ENCODE results near the gene INHA.
A peak's percentile ranks its signal among the peaks of the same experiment; 100 is the strongest.

Gene INHA

DNA sequence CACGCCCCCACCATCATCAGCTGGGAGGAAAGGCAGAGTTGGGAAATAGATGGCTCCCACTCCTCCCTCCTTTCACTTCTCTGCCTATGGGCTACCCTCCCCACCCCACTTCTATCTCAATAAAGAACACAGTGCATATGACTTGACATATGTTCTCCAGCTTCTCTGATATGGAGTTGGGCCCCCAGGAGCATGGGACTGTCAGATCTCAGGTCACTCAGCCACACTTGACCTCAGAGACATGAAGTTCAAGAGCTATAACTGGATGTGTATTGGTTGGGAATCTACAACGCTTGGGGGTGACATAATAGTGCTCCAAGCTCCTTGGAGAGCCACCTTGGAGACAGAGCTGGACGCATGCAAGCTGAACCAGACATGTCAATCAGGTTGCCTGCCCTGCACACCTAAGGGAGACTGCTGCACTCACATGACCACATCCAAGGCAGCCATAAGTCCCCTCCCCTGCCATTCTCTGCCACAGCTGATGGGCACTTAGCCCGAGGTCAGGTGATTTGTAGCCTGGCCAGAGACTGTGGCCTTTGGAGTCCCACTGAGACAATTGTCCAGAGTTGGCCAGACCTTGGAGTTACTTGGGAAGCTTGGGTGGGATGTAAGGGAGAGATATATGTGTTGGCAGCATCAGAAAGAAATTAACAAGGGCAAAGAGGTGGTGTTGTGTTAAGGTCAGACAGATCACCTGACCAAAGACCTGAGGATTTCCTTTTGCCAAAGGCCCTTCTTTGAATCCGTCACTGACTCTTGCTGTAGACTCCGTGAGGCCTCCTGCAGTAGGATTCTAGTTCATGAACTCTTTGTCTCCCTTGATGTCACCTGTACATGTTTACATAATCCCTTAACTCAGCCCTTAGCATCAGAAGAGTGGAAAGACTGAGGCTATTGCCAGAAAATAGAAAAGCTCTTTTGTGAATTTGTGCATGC, 3.7 kb downstream of the INHA start:
- no peak overlapping the region for H3K4me3 ChIP-seq (replicated peaks in 1 of 2; ENCODE audit: low read depth in 2 of 2, low read length in 2 of 2)
- TF ChIP-seq, protein P1, sequence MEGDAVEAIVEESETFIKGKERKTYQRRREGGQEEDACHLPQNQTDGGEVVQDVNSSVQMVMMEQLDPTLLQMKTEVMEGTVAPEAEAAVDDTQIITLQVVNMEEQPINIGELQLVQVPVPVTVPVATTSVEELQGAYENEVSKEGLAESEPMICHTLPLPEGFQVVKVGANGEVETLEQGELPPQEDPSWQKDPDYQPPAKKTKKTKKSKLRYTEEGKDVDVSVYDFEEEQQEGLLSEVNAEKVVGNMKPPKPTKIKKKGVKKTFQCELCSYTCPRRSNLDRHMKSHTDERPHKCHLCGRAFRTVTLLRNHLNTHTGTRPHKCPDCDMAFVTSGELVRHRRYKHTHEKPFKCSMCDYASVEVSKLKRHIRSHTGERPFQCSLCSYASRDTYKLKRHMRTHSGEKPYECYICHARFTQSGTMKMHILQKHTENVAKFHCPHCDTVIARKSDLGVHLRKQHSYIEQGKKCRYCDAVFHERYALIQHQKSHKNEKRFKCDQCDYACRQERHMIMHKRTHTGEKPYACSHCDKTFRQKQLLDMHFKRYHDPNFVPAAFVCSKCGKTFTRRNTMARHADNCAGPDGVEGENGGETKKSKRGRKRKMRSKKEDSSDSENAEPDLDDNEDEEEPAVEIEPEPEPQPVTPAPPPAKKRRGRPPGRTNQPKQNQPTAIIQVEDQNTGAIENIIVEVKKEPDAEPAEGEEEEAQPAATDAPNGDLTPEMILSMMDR (IDR thresholded peaks at IDR 0.05; ENCODE audit: low read depth, low read length) = no peak

DNA sequence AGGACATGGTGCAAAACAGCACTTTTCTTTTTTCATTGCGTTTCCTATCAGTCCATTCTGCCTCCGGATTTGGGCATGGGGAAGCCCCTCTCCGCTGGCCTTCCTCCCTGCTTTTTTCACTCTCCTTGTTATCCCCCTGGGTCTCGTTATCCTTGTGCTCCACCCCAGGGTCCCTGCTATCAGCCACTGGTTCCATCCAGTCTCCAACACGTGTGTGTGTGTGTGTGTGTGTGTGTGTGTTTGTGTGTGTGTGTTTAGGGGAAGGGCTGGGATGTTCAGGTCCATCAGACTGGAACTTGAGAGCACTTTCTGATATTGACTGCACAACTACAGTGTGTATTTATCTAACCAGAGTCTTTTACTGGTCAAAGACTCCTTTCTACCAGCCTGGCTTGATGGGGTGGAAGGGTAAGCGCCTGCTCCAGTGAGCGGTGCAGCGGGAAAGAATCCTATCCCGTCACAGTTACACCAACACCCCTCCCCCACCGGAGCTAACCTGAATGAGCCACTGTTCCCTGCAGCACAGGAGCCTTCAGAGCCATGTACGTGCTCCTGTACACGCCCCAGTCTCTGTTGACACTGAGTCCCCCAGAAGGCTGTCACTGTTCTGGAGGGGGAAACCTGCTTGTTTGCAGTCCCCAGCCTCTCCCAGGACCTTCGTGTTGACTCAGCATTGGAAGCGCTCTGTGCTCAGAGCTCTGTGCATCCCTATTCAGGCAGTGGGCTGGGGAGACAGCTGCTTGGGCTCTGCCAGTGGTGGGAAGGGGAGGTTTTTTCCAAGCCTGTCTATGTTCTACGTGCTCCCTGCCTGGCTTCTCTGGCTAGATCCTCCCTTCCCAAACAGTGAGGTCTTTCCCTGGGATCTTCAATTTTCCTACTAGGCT, 4.6 kb downstream of the INHA start:
- no peak overlapping the region for H3K4me3 ChIP-seq (replicated peaks in 1 of 2; ENCODE audit: low read depth in 2 of 2, low read length in 2 of 2)
- TF ChIP-seq, protein P1 (IDR thresholded peaks at IDR 0.05; ENCODE audit: low read depth, low read length) = no peak
- DNase-seq (ENCODE audit: low read depth in 2 of 2) = no peak

More for the DNA sequence above, 3.7 kb downstream of the INHA start:
- DNase-seq (ENCODE audit: low read depth in 2 of 2) = no peak

DNA sequence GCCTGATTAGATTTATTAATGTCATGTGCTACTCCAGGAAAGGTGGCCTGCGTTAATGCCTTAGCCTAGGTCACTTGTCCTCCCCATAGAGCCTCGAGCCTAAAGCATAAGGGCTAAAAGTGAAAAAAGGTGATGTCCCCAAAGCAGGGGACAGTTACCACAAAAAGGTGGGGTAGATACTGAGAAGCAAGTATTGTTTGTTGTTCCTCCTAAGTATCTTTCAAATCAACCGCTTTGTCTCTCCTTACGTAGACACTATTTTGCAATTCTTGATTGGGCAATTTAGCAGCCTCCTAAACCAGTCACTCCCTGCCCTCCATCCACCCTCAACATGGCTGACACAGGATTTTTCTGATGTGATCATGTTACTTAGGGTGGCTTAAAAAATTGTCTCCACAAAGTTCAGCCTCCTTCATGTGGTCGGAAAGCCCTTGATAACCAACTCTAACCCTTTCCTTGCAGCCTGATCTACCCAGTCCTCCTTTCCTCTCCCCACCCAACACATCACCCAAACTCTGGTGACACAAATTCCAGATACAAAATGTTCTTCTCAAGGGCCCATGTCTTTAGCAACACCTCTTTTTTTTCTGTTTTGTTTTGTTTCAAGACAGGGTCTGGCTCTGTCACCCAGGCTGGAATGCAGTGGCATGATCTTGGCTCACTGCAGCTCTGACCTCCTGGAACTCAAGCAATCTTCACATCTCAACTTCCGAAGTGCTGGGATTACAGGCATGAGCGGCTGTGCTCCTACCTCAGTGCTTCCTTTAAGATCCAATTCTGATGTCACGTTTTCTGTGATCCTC, 6.9 kb downstream of the INHA start:
- peak; percentile 56 to 65 for DNase-seq (ENCODE audit: low read depth in 2 of 2)
- no peak overlapping the region for H3K4me3 ChIP-seq (replicated peaks in 1 of 2; ENCODE audit: low read depth in 2 of 2, low read length in 2 of 2)
- TF ChIP-seq, protein P1 (IDR thresholded peaks at IDR 0.05; ENCODE audit: low read depth, low read length) = no peak

DNA sequence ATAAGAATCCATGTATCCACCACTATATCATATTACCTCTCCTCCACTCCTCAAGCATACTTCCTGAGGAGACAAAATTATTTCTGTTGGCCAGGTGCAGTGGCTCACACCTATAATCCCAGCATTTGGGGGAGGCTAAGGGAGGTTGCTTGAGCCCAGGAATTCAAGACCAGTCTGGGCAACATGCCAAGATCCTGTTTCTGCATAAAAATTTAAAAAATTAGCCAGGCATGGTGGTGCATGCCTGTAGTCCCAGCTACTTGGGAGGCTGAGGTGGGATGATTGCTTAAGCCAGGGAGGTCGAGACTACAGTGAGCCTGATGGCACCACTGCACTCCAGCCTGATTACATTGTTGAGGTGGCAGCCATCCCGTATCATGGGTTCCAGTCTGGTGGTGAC, 9.2 kb downstream of the INHA start:
- H3K4me3 ChIP-seq (replicated peaks in 1 of 2; ENCODE audit: low read depth in 2 of 2, low read length in 2 of 2) = no peak overlapping the region

DNA sequence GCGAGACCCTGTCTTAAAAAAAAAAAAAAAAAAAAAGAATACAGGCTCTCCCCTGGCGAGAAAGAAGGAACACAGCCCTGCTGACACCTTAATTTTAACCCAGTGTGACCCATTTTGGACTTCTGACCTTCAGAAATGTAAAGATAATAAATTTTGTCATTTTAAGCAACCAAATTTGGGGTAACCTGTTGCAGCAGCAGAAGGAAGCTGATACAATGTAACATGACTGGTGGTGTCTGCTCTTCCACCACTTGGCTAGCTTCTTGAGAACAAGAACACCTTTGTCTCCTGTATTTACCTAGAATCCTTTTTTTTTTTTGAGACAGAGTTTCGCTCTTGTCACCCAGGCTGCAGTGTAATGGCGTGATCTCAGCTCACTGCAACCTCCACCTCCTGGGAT, 19.0 kb downstream of the INHA start:
- TF ChIP-seq, protein P1 (IDR thresholded peaks at IDR 0.05; ENCODE audit: low read depth, low read length) = no peak
- no peak for DNase-seq (ENCODE audit: low read depth in 2 of 2)
- no peak overlapping the region for H3K4me3 ChIP-seq (replicated peaks in 1 of 2; ENCODE audit: low read depth in 2 of 2, low read length in 2 of 2)

More for the DNA sequence above, 9.2 kb downstream of the INHA start:
- DNase-seq (ENCODE audit: low read depth in 2 of 2) = no peak
- TF ChIP-seq, protein P1 (IDR thresholded peaks at IDR 0.05; ENCODE audit: low read depth, low read length) = no peak

DNA sequence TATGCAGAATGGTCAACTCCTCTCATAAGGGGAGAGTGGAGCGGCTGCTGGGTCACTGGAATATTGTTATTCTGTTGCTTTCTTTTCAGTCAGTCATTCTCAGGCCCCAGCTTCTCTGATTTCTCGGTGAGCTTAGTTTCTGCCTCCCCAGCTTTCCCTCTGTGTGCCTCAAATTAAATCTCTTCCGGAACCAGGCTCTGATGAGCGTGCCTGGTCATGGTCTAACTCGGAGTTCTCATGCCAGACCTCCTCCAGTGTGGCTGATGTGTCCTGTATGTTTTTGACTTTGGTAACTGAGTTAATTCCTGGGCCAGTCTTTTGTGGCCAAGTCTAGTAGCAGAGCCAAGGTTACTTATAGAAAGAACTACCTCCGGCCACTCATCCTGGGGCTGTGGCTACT, 20.6 kb downstream of the INHA start:
- no peak for DNase-seq (ENCODE audit: low read depth in 2 of 2)
- TF ChIP-seq, protein P1 (IDR thresholded peaks at IDR 0.05; ENCODE audit: low read depth, low read length) = no peak
- H3K4me3 ChIP-seq (replicated peaks in 1 of 2; ENCODE audit: low read depth in 2 of 2, low read length in 2 of 2) = no peak overlapping the region

Measured in cardiac fibroblast (primary cell).